NCI-H2196 (cell line): Measurements from ENCODE around the gene ARMC5.
A peak's percentile ranks its signal among the peaks of the same experiment; 100 is the strongest.
"Not testable (repeated sequence)": the region's sequence is repeated elsewhere in the genome, so short reads cannot be mapped to it uniquely, and the experiment has no call there.

ENCODE experiments used
- DNase-seq: peaks from one replicate; lab custom pipeline; 2025; ENCODE audit not compliant: unreplicated experiment; lab: John Stamatoyannopoulos, UW

The ARMC5 gene, protein sequence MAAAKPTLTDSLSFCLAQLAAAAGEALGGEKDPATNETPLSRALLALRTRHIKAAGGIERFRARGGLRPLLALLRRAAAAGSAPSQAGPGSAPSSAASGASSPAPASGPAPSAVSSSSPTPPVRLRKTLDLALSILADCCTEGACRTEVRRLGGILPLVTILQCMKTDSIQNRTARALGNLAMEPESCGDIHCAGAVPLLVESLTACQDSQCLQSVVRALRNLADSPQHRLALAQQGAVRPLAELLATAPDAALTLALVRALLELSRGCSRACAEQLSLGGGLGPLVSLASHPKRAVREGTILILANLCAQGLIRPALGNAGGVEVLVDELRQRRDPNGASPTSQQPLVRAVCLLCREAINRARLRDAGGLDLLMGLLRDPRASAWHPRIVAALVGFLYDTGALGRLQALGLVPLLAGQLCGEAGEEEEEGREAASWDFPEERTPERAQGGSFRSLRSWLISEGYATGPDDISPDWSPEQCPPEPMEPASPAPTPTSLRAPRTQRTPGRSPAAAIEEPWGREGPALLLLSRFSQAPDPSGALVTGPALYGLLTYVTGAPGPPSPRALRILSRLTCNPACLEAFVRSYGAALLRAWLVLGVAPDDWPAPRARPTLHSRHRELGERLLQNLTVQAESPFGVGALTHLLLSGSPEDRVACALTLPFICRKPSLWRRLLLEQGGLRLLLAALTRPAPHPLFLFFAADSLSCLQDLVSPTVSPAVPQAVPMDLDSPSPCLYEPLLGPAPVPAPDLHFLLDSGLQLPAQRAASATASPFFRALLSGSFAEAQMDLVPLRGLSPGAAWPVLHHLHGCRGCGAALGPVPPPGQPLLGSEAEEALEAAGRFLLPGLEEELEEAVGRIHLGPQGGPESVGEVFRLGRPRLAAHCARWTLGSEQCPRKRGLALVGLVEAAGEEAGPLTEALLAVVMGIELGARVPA

DNA sequence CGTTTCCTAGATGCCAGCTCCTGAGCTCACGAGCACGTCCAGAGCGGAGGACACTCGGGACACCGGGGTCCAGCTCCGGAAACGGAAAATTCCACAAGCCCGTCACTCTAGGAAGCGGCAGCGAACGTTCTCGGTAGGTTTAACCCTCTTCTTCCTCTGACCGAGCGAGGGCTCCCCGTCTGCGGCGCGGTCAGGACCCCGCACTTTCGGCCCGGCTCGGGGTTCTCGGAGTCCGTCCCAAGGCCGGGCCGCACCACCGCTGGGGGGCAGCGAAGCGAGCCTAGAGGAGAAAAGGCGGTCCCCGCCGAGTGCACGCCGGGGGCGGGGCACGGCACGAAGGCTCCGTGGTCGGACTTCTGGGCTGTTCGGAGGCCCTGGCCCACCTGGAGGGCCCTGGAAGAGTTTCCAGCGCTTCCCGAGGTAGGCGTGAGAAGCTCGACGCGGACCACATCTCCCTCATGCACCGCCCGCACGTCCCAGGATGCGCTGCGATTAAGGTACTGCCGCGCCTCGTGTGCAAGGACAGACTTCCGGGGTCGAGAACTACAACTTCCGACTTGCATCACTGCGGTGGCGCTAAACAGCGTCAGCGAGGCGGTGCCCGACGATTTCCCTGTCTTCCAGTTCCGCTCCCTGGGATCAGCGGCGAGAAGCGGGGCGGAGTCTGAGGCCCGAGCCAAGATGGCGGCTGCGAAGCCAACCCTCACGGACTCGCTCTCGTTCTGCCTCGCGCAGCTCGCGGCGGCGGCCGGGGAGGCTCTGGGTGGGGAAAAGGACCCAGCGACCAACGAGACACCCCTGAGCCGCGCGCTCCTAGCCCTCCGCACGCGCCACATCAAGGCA, at the start of gene ARMC5:
TSS of gene ARMC5 (plus strand) at position 658 of the 843 bp plus-strand sequence. CDS start at position 682, 24 bp downstream.
- DNase-seq = peak; percentile 97

DNA sequence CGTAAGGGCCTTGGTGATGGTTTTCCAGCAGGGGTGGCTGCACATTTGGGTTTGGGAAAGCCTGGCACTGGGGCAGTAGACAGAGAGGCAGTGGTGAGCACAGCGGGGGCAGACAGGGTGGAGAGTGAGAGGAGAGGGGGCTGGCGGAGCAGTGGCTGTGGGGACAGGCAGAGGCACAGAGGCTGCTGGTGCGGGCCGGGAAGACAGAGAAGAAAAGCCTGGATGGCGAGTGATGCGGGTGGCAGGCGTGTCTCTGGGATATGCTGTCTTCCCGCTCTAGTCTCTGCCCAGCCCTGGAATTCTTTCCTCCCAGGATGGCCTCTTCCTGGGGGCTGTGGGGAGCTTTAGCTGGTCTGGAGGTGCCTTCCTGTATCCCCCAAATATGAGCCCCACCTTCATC, 49.2 kb upstream of the ARMC5 start:
- no peak for DNase-seq

- no peak for DNase-seq
Measured at GRCh38 chr16:31411024-31411844, 48.1 kb upstream of the ARMC5 start.

GRCh38 chr16:31412750-31413149, 46.6 kb upstream of the ARMC5 start:
- no peak for DNase-seq

DNA sequence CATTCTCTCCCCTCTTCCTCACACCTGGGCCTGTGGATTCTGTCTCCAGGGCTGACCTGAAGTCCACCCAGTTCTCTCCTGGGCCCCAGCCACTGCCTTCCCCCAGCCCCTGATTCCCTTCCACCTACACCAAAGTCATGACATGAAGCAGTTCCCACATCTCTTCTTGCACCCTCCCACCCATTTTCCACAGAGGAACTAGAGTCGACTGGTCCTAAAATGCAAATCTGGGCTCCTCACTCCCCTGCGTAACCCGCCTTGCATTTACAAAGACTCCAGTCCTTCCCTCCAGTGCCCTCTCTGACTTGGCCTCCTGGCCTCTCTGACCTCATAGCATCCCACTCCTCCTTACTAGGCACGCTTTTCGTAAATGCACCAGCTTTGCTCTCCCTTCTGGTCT, 45.9 kb upstream of the ARMC5 start:
- no peak for DNase-seq

DNA sequence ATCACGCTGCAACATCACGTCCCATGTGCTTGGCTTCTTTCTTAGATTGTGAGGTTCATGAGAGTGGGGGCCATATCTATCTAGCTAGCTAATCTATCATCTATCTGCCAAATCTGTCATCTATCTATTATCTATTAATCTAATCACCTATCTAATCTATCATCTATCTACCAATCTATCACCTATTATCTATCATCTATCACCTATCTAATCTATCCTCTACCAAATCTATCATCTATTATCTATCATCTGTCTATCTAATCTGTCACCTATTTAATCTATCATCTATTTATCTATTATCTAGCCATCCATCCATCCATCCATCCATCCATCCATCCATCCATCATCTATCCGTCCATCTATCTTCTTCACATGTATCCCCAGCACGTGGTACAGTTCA, 45.4 kb upstream of the ARMC5 start:
- DNase-seq = no peak

DNA sequence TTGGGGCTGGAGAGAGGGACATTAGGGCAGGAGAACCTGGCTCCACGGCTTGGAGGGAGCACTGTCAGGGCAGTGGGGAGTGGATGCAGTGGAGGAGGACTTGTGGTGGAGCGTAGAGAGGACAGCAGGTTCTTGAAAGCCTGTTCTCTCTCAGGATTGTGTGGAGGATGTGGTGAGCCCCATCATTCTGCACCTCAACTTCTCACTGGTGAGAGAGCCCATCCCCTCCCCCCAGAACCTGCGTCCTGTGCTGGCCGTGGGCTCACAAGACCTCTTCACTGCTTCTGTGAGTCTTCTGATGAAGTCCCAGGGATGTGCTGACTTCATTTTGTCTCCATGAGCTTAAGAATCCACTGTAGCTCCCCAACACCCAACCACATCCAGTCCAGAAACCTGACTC, 44.6 kb upstream of the ARMC5 start:
- no peak for DNase-seq

GRCh38 chr16:31416371-31416770, 42.9 kb upstream of the ARMC5 start:
- DNase-seq = no peak

DNA sequence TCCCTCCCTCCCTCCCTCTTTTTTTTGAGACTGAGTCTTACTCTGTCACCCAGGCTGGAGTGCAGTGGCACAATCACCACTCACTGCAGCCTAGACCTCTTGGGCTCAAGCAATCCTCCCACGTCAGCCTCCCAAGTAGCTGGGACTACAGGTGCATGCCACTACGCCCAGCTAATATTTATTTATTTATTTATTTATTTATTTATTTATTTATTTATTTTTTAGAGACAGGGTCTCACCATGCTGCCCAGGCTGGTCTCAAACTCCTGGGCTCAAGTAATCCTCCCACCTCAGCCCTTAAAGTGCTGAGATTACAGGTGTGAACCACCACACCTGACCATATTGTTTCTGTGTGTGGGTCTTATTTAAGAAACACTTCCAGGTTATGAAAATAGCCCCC, 42.3 kb upstream of the ARMC5 start:
- DNase-seq = not testable (repeated sequence)

DNA sequence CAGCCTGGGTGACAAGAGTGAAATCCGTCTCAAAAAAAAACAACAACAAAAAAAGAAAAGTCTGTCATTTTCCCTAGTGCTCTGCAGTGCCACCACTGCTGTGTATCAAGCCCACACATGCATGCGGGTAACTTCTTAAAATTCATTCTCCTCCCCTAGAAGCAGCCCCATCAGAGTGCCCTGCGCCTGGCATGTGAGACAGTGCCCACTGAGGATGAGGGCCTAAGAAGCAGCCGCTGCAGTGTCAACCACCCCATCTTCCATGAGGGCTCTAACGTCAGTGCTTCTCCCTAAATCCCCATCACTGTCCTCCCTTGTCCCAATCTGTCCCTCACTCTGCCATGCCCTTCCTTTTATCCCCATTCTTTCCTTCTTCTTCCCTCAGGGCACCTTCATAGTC, 41.4 kb upstream of the ARMC5 start:
- DNase-seq = no peak

DNA sequence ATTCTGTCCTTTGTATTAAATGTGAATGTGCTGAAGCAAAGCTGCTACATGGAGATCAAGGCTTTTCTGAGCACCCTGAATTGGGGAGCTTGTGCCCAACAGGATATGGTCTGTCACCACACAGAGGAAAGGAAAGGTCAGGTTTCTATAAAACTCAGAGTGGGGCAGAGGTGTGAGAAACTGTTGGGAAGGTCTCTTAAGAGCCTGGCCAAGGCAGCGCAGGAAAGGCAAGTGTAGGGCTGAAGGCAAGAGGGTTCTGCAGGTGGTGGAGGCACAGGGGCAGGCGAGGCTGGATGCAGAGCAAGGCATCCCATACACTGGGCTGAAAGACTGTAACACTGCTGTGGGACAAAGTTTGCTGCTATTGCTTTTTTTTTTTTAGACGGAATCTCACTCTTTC, 39.3 kb upstream of the ARMC5 start:
- DNase-seq = no peak

DNA sequence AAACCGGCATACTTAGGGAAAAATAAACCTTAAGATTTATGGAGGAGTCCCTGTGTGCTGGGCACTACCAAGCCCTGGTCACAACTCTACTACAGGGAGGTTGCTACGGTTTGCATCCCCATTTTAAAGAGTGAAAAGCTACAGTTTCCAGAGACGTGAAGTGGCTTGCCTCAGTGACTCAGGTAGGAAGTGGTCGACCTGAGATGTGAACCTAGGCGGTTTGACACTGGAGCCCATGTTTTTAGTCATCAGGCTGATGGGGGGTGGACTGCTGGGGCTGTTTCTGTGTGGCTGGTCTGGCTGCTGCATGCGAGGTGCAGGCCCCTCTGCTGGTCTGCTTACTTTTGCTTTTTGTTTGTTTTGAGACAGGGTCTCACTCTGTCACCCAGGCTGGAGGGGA, 37.7 kb upstream of the ARMC5 start:
- no peak for DNase-seq

GRCh38 chr16:31423241-31423640, 36.1 kb upstream of the ARMC5 start:
- DNase-seq = no peak

- DNase-seq = no peak
Measured at GRCh38 chr16:31423801-31424200, 35.5 kb upstream of the ARMC5 start.

- no peak for DNase-seq
Measured at GRCh38 chr16:31427441-31428278, 31.6 kb upstream of the ARMC5 start.

DNA sequence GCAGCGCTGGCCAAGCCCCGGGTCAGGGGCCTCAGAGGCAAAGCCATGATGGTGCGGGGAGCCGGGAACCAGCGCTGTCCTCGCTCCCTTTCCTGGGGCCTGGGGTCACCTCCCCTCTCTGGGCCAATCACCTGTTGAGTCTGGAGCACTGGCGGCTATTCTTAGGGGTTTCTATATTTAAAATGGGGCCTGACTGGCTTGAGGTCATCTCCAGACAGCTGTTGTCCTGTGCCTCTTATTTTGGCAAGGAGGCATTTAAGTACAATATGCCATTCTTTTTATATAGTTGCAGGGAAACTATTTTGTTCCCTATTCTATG, 31.1 kb upstream of the ARMC5 start, which contains the start of gene COX6A2:
TSS of gene COX6A2 (minus strand) at position 82 of the 319 bp plus-strand sequence. CDS start at position 47, 35 bp downstream.
- DNase-seq = no peak

DNA sequence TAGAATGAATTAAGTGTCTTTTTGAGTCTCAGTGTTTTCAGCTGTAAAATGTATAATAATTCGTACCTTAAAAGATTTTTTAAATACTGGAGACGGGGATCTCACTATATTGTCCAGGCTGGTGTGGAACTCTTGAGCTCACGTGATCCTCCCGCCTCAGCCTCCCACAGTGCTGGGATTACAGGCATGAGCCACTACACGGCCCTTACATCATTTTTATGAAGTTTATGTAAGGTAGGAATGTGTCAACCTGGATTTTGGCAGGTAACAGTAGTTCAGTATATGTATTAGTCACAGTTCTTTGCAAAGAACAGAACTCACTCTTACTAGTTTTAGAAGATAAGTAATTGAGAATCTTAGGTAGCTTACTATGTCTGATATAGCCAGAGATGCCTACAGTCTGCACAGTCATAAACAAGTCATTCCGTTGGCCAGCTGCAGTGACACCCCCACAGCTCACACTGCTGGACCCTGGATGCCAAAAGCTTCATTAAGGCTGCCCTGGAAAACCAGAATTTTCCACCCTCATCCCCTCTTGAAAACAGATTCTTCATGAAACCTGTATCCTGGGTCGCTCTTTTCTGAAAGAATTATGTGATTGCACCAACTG, 30.6 kb upstream of the ARMC5 start:
- no peak for DNase-seq

- DNase-seq = no peak
Measured at GRCh38 chr16:31429314-31429713, 30.0 kb upstream of the ARMC5 start.

DNA sequence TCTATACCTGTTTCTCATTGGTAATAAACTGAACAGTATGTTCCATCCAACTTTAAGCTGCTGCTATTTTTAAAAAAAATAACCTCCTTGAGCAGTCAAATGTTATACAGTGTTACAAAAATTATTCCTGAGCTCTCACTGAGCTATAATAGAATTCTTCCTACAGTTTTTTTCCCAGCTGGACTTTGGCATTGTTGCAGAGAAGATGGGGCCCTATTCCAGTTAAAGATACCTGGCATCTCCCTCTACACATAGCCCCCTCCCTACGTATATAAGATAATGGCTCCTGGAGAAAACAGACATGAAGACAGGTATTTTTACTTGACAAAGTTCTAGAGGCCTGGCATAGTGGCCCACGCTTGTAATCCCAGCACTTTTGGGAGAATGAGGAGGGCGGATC, 29.5 kb upstream of the ARMC5 start:
- DNase-seq = no peak
